GM18909 (cell line): ENCODE results near the gene UBAC1.
A peak's percentile ranks its signal among the peaks of the same experiment; 100 is the strongest.
"Not testable (repeated sequence)": the region's sequence is repeated elsewhere in the genome, so short reads cannot be mapped to it uniquely, and the experiment has no call there.

Experiments used
- ATAC-seq: cut with Tn5 transposase; IDR thresholded peaks from one replicate; pipeline ENCODE4 v1.9.1; 2021; ENCODE audit warnings: mild to moderate bottlenecking; ENCODE audit not compliant: unreplicated experiment, poor library complexity

Gene UBAC1

GRCh38 chr9:135906291-135907005 lies 54.7 kb downstream of the UBAC1 start:
- peak; percentile 1 for ATAC-seq

GRCh38 chr9:135905380-135906258 lies 55.6 kb downstream of the UBAC1 start:
- ATAC-seq, result no peak

- no peak for ATAC-seq
Observed at GRCh38 chr9:135903786-135904520, 57.2 kb downstream of the UBAC1 start.

- ATAC-seq, result no peak
Observed at GRCh38 chr9:135903358-135903656, 57.9 kb downstream of the UBAC1 start.

DNA sequence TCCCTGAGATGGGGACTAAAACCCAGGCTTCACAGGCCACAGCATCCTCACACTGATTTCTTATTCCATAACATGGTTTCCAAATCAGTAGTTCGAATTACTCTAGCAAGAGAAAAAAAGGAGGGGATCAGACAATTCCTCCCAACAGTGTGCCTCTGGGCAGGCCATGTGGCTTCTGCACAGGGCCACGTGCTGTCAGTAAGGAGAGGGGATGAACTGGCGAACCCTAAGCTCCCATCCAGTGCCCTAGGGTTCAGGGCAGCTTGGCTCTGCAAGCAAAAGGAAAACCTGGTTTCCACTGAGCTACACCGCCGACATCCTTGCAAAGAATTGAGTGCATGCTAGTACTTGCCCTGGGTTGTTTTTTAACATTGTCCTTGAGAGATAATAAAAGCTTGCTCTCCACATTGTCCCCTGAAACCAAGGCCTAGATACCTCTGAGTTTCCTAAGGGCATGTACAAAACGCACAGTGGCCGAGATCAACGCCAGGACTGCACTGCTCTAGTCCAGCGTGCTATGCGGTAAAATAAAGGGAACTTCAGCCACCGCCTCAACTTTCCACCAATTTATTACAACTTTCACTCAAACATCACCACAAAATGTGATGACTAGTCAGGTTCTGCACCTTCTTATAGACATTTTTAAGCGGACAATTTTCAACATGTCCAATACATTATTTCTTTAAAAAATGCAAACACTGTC lies 58.4 kb downstream of the UBAC1 start:
- no peak for ATAC-seq

- no peak for ATAC-seq
Observed at GRCh38 chr9:135901826-135902225, 59.3 kb downstream of the UBAC1 start.

GRCh38 chr9:135901031-135901758 lies 60.0 kb downstream of the UBAC1 start:
- ATAC-seq, result no peak

DNA sequence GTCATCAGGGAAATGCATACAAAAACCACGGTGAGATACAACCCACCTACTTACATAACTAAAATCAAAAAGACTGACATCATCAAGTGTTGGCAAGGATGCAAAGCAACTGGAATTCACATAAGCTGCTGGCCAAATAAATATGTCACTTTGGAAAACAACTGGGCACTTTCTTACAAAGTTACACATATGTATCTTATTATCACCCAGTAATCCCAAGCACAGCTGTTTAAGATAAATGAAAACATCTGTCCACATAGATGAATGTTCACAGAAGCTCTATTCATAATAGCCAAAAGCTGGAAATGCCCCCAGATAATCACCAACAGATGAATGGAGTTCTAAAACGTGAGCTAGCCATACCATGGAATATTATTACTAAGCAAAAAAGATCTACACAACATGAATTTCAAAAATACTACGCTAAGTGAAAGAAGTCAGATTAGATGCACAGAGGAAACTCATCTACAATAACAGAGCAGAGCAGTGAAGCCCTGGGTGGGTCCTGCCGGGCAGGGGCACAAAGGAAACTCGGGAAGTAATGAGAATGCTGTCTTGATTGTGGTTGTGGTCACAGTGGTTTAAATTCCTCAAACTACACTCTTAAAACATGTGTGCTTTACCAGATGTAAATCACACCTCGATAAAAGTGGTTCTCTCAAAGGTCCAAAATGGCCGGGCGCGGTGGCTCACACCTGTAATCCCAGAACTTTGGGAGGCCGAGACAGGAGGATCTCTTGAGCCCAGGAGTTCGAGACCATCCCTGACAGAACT lies 62.4 kb downstream of the UBAC1 start:
- ATAC-seq, result no peak

DNA sequence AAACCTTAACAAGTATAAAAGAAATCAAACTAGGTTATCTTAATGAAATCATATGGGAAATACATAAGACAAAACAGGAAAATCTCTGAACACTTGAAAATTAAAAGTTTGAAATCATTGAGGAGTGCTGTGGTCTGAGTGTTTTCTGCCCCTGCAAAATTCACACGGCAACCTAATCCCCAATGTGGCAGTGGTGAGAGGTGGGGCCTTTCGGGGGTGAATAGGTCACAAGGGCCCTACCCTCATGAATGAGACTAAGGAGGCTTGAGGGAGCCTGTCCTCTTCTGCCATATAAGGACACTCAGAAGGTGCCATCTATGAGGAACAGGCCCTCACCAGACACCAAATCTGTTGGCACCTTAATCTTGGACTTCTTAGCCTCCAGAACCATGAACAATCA lies 64.5 kb downstream of the UBAC1 start:
- ATAC-seq, result no peak

GRCh38 chr9:135896205-135896604 lies 65.0 kb downstream of the UBAC1 start:
- no peak for ATAC-seq

DNA sequence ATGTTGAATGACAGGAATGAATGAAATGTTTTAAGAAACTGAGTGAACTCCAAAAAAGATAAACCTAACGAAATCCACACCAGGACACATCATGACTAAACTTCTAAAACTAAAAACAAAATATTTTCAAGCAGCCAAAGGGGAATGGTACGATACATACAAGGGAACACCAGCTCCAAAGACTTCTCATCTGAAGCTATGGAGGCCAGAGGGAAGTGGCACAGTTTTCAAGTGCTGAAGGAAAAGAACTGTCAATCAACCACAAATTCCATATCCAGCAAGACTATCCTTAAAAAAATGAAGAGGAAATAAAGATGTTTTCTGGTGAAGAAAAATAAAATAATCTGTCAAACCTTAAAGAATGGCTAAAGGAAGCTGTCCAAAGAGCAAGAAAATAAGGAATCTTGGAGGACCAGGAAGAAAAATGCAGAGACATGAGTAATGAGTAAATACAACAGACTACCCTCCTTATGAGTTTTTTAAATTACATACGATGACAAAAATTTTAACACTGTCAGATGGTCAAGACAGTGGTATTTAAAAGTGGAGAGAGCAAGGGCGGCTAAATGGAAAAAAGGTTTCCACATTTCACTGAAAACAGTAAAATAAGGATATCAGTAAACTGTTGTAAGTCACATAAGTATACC lies 65.8 kb downstream of the UBAC1 start:
- ATAC-seq, result no peak

- ATAC-seq, result no peak
Observed at GRCh38 chr9:135893104-135893503, 68.1 kb downstream of the UBAC1 start.

DNA sequence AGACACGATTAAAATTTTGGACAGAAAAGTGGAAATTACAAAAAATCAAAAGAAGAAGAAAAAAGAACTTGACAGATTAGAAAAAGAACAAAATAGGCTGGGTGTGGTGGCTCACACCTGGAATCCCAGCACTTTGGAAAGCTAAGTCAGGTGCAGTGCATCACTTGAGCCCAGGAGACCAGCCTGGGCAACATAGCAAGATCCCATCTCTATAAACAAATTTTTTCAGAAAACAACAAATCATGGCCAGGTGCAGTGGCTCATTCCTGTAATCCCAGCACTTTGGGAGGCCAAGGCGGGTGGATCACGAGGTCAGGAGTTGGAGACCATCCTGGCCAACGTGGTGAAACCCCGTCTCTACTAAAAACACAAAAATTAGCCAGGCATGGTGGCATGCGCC lies 68.8 kb downstream of the UBAC1 start:
- not testable (repeated sequence) for ATAC-seq

DNA sequence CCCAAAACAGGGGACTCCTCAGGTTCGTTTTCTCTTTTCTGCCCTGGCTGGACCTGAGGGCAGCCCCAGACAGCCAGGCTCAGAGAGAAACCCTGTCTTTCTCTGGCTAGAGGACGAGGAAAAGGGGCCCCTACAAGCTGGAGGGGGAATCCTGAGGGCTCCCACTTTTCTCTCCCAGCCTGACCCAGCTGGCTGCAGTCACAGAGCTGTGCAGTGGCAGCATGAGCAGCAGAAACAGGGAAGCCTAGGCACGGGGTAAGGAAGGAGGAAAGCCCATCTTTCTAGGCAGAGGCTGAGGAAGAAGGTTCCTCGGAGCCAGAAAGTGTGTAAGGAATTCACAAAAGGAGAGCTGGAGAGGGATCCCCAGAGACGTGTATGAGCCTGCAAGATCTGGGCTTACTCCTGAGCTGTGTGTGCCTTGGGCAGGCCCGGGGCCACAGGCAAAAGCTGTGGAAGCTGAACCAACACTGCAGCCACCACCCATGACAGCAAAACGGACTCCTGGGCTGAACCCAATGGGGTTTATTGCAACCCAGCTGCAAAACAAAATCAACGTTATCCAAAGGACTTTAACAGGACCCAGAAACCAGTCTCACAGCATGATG lies 70.0 kb downstream of the UBAC1 start:
- ATAC-seq, result no peak

- no peak for ATAC-seq
Observed at GRCh38 chr9:135890190-135891026, 70.8 kb downstream of the UBAC1 start.

DNA sequence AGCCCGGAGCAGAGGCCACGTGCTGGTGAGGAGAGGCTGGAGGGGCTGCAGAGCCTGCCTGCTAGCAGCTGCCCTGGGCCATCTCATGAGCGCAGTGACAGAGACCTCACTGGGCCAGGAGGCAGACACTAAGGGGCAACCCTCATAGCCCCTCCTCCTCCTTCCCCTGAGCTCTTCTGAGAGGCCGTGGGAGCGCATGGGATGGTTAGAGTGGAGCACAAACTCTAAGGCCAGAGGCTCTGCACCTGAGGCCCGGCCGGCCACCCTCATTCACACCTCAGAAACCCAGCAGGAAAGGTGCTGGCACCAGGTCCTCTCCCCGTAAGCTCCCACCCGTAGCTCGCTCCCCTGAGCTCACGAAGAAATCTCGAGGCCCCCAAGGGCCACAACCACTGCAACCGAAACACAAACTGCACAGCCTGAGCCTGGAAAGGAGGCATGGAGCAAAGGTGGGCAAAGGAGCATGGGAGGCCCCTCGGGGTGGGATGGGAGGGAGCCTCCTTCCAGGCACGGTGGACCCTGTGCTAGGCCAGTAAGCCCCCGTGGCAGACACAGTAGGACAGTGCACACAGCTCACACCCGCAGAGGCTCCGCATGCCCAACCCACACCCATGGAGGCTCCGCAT lies 71.5 kb downstream of the UBAC1 start:
- no peak for ATAC-seq
